OCI-LY3 (cell line): ENCODE data around the gene TMPRSS13.

Experiments
- EZH2phosphoT487 ChIP-seq: fragments of 200-600 bp; shearing (Covaris generic); IDR thresholded peaks from 2 replicates; pipeline ENCODE4 v1.6.1; 2018; ENCODE audit warnings: antibody characterized with exemption, mixed run types, low read depth
- TF ChIP-seq, protein P1 (sequence below): fragments of 200-600, 300-600 bp; sonication (generic); IDR thresholded peaks from 2 replicates; pipeline ENCODE4 v1.5.1; 2014; ENCODE audit warnings: antibody characterized with exemption, low read length, low read depth

DNA sequence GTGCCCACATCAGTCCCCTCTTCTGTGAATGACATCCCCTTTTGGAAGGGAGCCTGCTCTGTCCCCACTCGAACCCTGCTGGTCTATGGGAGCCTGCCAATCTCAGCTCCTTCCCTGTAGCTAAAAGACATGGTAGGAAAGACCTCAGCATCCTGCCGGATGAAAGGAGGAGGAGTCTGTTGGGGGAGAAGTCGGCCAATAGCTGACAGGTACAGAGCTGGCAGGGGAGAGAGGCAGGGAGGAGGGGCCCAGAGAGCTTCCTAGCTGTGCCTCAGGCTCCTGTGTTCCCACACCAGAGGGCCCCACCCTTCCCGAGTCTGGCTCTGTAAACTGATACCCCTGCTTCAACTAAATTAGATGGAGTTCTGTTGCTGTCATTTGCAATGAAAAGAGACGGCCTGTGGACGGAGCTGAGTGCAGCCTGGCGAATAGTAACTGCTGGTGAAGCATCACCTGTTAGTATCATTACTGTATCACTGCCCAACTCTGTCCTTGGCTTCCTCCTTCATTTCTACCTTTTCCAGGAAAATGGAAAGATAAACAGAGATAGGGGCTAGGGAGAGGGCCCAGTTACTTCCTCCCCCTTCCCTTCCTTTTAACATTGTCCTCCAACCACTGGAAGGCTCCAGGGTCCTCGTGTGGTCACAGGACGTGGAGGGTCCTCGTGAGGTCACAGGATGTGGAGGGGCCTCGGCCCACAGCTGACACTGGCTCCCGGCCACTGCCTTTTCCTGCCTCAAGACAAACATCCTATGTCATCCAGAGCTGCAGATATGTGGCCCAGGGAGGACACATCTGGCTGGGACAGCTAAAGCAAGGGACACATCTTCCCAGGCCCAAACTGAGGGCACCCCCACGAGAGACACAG lies 67.8 kb downstream of the TMPRSS13 start:
- TF ChIP-seq, protein P1, sequence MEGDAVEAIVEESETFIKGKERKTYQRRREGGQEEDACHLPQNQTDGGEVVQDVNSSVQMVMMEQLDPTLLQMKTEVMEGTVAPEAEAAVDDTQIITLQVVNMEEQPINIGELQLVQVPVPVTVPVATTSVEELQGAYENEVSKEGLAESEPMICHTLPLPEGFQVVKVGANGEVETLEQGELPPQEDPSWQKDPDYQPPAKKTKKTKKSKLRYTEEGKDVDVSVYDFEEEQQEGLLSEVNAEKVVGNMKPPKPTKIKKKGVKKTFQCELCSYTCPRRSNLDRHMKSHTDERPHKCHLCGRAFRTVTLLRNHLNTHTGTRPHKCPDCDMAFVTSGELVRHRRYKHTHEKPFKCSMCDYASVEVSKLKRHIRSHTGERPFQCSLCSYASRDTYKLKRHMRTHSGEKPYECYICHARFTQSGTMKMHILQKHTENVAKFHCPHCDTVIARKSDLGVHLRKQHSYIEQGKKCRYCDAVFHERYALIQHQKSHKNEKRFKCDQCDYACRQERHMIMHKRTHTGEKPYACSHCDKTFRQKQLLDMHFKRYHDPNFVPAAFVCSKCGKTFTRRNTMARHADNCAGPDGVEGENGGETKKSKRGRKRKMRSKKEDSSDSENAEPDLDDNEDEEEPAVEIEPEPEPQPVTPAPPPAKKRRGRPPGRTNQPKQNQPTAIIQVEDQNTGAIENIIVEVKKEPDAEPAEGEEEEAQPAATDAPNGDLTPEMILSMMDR, result no peak
- TF ChIP-seq EZH2phosphoT487, result no peak
